Gastrocnemius medialis (tissue), 4 donors: ENCODE measurements around the gene IFITM5.

Experiments
- POLR2A ChIP-seq, 2 donors: fragments of 450-650 bp; IDR thresholded peaks; one replicate each; pipeline ENCODE4 v1.6.1; 2017; ENCODE audit warnings: antibody characterized with exemption in 2 of 2, mild to moderate bottlenecking in 2 of 2, moderate library complexity in 2 of 2
- TF ChIP-seq, protein P1 (sequence below), 5 experiments: fragments of 450-650 bp in 3 of 5; fragments of 200-600 bp in 2 of 5; sonication (generic) in 2 of 5; IDR thresholded peaks in 4 of 5; conservative IDR thresholded peaks in 1 of 5; 1 replicate in 4 of 5; 2 replicates in 1 of 5; pipeline ENCODE4 v1.5.1; 2016 to 2019; ENCODE audit warnings: antibody characterized with exemption in 5 of 5, mild to moderate bottlenecking in 3 of 5, moderate library complexity in 3 of 5

DNA sequence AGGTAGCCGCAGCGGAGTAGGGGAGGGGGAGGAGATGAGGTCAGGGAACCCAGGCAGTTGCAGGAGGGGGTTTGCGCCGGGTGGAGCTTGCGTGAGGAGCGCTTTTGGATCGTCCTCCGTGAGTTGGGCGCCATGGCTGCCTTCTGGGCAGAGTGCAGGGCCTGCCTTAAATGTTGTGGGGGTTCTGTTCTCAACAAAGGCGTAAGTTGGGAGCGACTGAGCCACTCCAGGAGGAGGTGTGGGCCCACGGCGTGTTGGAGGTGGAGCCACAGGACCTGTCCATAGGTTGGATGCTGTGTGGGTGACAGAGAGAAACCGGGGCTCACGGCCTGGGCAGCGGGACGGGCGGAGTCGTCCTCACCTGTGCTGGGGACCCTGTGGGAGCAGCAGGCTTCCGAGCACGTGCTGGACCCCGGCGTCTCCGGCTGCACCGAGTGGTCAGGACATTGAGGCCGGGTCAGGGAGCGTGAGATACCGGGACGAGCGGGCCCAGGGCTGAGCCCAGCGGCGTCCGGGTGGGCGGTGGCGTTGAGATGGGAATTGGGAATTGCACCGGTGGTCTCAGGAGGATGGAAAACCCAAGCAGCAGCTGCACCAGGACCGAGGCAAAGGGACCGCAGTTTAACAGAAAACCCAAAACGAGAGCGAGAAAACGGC lies 11.4 kb downstream of the IFITM5 start:
- TF ChIP-seq, protein P1, sequence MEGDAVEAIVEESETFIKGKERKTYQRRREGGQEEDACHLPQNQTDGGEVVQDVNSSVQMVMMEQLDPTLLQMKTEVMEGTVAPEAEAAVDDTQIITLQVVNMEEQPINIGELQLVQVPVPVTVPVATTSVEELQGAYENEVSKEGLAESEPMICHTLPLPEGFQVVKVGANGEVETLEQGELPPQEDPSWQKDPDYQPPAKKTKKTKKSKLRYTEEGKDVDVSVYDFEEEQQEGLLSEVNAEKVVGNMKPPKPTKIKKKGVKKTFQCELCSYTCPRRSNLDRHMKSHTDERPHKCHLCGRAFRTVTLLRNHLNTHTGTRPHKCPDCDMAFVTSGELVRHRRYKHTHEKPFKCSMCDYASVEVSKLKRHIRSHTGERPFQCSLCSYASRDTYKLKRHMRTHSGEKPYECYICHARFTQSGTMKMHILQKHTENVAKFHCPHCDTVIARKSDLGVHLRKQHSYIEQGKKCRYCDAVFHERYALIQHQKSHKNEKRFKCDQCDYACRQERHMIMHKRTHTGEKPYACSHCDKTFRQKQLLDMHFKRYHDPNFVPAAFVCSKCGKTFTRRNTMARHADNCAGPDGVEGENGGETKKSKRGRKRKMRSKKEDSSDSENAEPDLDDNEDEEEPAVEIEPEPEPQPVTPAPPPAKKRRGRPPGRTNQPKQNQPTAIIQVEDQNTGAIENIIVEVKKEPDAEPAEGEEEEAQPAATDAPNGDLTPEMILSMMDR (IDR thresholded peaks at IDR 0.05 in 4 of 5, conservative IDR thresholded peaks at IDR 0.05 in 1 of 5): no peak
- no peak for TF ChIP-seq POLR2A (IDR thresholded peaks at IDR 0.05)
